Measurements from ENCODE around the gene C1GALT1C1L.
"Not testable (repeated sequence)": the region's sequence is repeated elsewhere in the genome, so short reads cannot be mapped to it uniquely, and the experiment has no call there.

C1GALT1C1L gene

GRCh38 chr2:43653506-43653905 is 22.7 kb downstream of the C1GALT1C1L start:
- no peak for DNase-seq (ENCODE audit: low spot score)

- peak; percentile 24 for DNase-seq (ENCODE audit: low spot score)
Measured at GRCh38 chr2:43648994-43649701, 27.1 kb downstream of the C1GALT1C1L start.

- DNase-seq (ENCODE audit: low spot score): no peak
Measured at GRCh38 chr2:43643680-43644079, 32.5 kb downstream of the C1GALT1C1L start.

GRCh38 chr2:43642363-43642762 is 33.9 kb downstream of the C1GALT1C1L start:
- no peak for DNase-seq (ENCODE audit: low spot score)

GRCh38 chr2:43637030-43637803 is 39.0 kb downstream of the C1GALT1C1L start, which contains the start of gene PLEKHH2:
TSS of gene PLEKHH2 (plus strand) at chr2:43637260. CDS start at chr2:43644674, 7,414 bp downstream.
- peak; percentile 99 for DNase-seq (ENCODE audit: low spot score)

GRCh38 chr2:43636621-43637020 is 39.6 kb downstream of the C1GALT1C1L start:
- DNase-seq (ENCODE audit: low spot score): no peak

GRCh38 chr2:43636153-43636552 is 40.1 kb downstream of the C1GALT1C1L start:
- not testable (repeated sequence) for DNase-seq (ENCODE audit: low spot score)

GRCh38 chr2:43634604-43635306 is 41.5 kb downstream of the C1GALT1C1L start:
- peak; percentile 56 for DNase-seq (ENCODE audit: low spot score)

- no peak for DNase-seq (ENCODE audit: low spot score)
Measured at GRCh38 chr2:43631618-43632317, 44.5 kb downstream of the C1GALT1C1L start.
